PC-9 (cell line): ENCODE results near the gene NXN. TPM values are rescaled to one million over a fixed set of nuclear protein-coding genes. Genes with fewer than 3 reads are reported as not detected.
"Not testable (repeated sequence)": the region's sequence is repeated elsewhere in the genome, so short reads cannot be mapped to it uniquely, and the experiment has no call there.

Experiments
- BruUV-seq: library from RNA; stranded (reverse); fragments of 400-500 nt; replicated peaks from 2 replicates; lab custom pipeline; 2021; lab: Mats Ljungman, UMichigan
- CTCF ChIA-PET: fragments of 300-600 bp; sonication (Branson Sonifier 250); formaldehyde crosslinking; loops from one replicate; lab custom pipeline; 2022; ENCODE audit warnings: antibody characterized with exemption; lab: Charles Lee
- POLR2A ChIA-PET: fragments of 300-600 bp; sonication (Branson Sonifier 250); formaldehyde crosslinking; loops from one replicate; lab custom pipeline; 2022; ENCODE audit warnings: antibody characterized with exemption; ENCODE audit not compliant: unreplicated experiment; lab: Charles Lee
- DNase-seq, 2 experiments: peaks; one replicate each; pipeline versions ENCODE4 v3.0.0 to v3.0.0-alpha.2; 2015 to 2022; ENCODE audit warnings: mixed read lengths in 1 of 2
- H2AFZ ChIP-seq: fragments of 200-600 bp; sonication (generic); 2 replicates; pipeline ENCODE4 v1.8.1; 2017; ENCODE audit warnings: antibody characterized with exemption
- H3F3A ChIP-seq: fragments of 200-600 bp; sonication (generic); 2 replicates; pipeline ENCODE4 v1.8.1; 2017; ENCODE audit warnings: antibody characterized with exemption, mild to moderate bottlenecking, low read depth; ENCODE audit not compliant: insufficient read depth
- H3K27ac ChIP-seq: fragments of 200-600 bp; sonication (generic); 2 replicates; pipeline ENCODE4 v1.6.1; 2016; ENCODE audit warnings: mixed run types
- H3K27me3 ChIP-seq: fragments of 200-600 bp; sonication (generic); 2 replicates; pipeline ENCODE4 v1.6.1; 2016; ENCODE audit warnings: low read depth, mixed run types; ENCODE audit not compliant: insufficient read depth
- H3K36me3 ChIP-seq: fragments of 200-600 bp; sonication (generic); 2 replicates; pipeline ENCODE4 v1.6.1; 2016; ENCODE audit warnings: low read depth, mixed run types
- H3K4me1 ChIP-seq: fragments of 200-600 bp; sonication (generic); replicated peaks from 2 replicates; pipeline ENCODE4 v1.6.1; 2016; ENCODE audit warnings: mixed run types; ENCODE audit not compliant: insufficient read depth
- H3K4me2 ChIP-seq: fragments of 200-600 bp; sonication (generic); 2 replicates; pipeline ENCODE4 v1.6.1; 2017; ENCODE audit warnings: mixed run types
- H3K4me3 ChIP-seq: fragments of 200-600 bp; sonication (generic); 2 replicates; pipeline ENCODE4 v1.6.1; 2016; ENCODE audit warnings: mixed run types
- H3K79me2 ChIP-seq: fragments of 200-600 bp; sonication (generic); 2 replicates; pipeline ENCODE4 v1.6.1; 2017; ENCODE audit warnings: low read depth, mixed run types
- H3K9me2 ChIP-seq: fragments of 200-600 bp; sonication (generic); 2 replicates; pipeline ENCODE4 v1.8.1; 2017; ENCODE audit warnings: mild to moderate bottlenecking; ENCODE audit not compliant: insufficient read depth
- H3K9me3 ChIP-seq: fragments of 200-600 bp; sonication (generic); 2 replicates; pipeline ENCODE4 v1.8.1; 2016; ENCODE audit warnings: low read depth; ENCODE audit not compliant: insufficient read depth
- H4K20me1 ChIP-seq: fragments of 200-600 bp; sonication (generic); 2 replicates; pipeline ENCODE4 v1.8.1; 2017; ENCODE audit not compliant: insufficient read depth
- EZH2 ChIP-seq: fragments of 200-600 bp; sonication (generic); IDR thresholded peaks from 2 replicates; pipeline ENCODE4 v1.8.0; 2017; ENCODE audit warnings: antibody characterized with exemption, low read depth
- intact Hi-C: fragments of 100-400 bp; cut with micrococcal nuclease; formaldehyde crosslinking; loops from one replicate; pipeline ENCODE4 v1.10.0; 2022; ENCODE audit not compliant: unreplicated experiment
- total RNA-seq: library from RNA; stranded (reverse); gene quantifications from 2 replicates; pipeline ENCODE4 v1.2.3, GENCODE V29; 2021
- TF ChIP-seq, protein P1 (sequence below): fragments of 200-600 bp; sonication (generic); conservative IDR thresholded peaks from 2 replicates; pipeline ENCODE4 v1.6.1; 2017; ENCODE audit warnings: mixed run types, antibody characterized with exemption, mild to moderate bottlenecking, moderate library complexity

The NXN gene
- total RNA-seq, 1 experiment from 2014 or later, result 59.8 TPM

DNA sequence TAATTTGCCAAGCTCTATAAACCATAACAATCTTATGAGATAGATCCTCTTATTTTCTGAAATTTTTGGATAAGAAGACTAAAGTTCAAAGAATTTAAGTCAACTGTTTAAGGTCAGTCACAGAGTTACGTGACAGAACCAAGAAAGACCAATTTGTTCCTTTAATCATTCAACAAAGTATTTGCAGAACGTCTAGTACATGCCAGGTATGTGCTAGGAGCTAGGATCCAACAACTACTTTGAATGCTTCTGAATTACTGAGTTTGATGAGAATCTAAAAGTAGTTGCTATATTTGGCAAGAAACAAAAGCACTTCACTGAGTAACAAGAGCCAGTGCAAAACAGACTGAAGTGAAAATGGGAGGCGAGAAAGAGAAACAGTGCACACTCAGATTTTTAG is 212.5 kb downstream of the NXN start:
- no peak overlapping the region for H3K27ac ChIP-seq
- POLR2A ChIA-PET, result no interaction called here
- H4K20me1 ChIP-seq, result no peaks in the 10 kb centered on the region; the same call in 1 of the 2 replicates
- no peaks in the 10 kb centered on the region for H3K9me2 ChIP-seq
- no peaks in the 10 kb centered on the region for H3K4me1 ChIP-seq
- CTCF ChIA-PET, result interaction anchor here (0.7 kb wide), 1 partner anchor 62 kb away, joined by 3 read pairs; no protein-coding TSS in a partner anchor
- intact Hi-C loops, result no loop called here
- H3K4me3 ChIP-seq, result no peak overlapping the region
- no peak overlapping the region for H3K4me2 ChIP-seq
- no peaks in the 10 kb centered on the region for H3K27me3 ChIP-seq
- H3K79me2 ChIP-seq, result no peaks in the 10 kb centered on the region
- no peak for DNase-seq
- no peaks in the 10 kb centered on the region for H3K9me3 ChIP-seq
- no peak for TF ChIP-seq EZH2
- TF ChIP-seq, protein P1, sequence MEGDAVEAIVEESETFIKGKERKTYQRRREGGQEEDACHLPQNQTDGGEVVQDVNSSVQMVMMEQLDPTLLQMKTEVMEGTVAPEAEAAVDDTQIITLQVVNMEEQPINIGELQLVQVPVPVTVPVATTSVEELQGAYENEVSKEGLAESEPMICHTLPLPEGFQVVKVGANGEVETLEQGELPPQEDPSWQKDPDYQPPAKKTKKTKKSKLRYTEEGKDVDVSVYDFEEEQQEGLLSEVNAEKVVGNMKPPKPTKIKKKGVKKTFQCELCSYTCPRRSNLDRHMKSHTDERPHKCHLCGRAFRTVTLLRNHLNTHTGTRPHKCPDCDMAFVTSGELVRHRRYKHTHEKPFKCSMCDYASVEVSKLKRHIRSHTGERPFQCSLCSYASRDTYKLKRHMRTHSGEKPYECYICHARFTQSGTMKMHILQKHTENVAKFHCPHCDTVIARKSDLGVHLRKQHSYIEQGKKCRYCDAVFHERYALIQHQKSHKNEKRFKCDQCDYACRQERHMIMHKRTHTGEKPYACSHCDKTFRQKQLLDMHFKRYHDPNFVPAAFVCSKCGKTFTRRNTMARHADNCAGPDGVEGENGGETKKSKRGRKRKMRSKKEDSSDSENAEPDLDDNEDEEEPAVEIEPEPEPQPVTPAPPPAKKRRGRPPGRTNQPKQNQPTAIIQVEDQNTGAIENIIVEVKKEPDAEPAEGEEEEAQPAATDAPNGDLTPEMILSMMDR, result no peak
- no peaks in the 10 kb centered on the region for H3F3A ChIP-seq
- BruUV-seq, result no TSS peak
- no peak overlapping the region for H2AFZ ChIP-seq
- peaks cover 35% of the 10 kb centered on the region for H3K36me3 ChIP-seq

DNA sequence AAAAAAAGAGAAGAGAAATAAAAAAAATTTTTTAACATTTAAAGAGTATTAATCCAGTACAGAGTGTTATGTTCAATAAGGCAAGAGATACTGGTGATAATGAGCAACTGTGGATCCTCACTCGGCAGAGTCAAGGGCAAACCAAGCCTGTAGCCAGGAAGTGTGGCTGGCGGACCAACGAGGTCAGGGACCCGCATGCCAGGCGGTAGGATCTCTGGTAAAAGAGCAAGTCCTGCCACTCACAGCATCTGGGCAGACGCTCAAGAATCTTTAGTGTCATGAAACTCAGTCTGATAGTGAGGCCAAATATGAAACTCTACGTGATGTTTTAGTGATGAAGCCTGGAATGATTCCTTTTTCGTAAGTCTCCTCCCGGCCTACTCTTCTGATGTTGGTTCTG is 219.2 kb downstream of the NXN start:
- Histone ChIP-seq H3K9me2 (no peaks in the 10 kb centered on the region), H3K36me3 (0 out of 2 replicates have a peak, but pooled peaks cover 25% of the 10 kb centered on the region), H4K20me1 (no peaks in the 10 kb centered on the region), H3K27me3 (no peaks in the 10 kb centered on the region), H3F3A (peaks cover 18% of the 10 kb centered on the region; the same call in 1 of the 2 replicates), H3K4me2 (no peak overlapping the region), H3K9me3 (no peaks in the 10 kb centered on the region), H2AFZ (no peak overlapping the region), H3K4me1 (no peaks in the 10 kb centered on the region), H3K27ac (no peak overlapping the region), H3K79me2 (no peaks in the 10 kb centered on the region), H3K4me3 (no peak overlapping the region)
- DNase-seq, result no peak
- POLR2A ChIA-PET, result no interaction called here
- TF ChIP-seq EZH2, result no peak
- TF ChIP-seq, protein P1, result no peak
- no TSS peak for BruUV-seq
- CTCF ChIA-PET, result no interaction called here
- intact Hi-C loops, result no loop called here

DNA sequence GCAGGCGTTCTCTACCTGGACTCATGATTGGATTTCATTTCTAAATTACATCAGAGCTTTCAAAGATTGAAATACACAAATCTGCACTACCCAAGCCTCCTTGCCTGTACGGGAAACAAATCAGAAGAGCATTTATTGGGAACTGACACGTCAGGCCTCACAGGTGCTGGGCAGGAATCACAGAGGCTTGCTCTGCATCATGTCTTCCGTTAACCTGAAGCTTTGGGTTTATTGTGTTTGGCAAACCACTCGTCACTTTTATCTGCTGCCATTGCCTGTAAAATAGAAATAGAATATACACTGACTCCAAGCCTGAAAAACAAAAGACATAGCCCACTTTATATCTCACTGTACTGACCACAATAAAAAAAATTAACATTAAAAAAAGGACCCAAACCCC is 219.6 kb downstream of the NXN start:
- H3F3A ChIP-seq, result peaks cover 18% of the 10 kb centered on the region; the same call in 1 of the 2 replicates
- no peaks in the 10 kb centered on the region for H3K9me2 ChIP-seq
- H3K4me1 ChIP-seq, result no peaks in the 10 kb centered on the region
- no TSS peak for BruUV-seq
- 0 out of 2 replicates have a peak, but pooled peaks cover 25% of the 10 kb centered on the region for H3K36me3 ChIP-seq
- DNase-seq, result no peak
- H3K9me3 ChIP-seq, result no peaks in the 10 kb centered on the region
- intact Hi-C loops, result no loop called here
- no peak overlapping the region for H3K4me3 ChIP-seq
- H3K4me2 ChIP-seq, result no peak overlapping the region
- CTCF ChIA-PET, result no interaction called here
- POLR2A ChIA-PET, result no interaction called here
- no peak overlapping the region for H2AFZ ChIP-seq
- H4K20me1 ChIP-seq, result no peaks in the 10 kb centered on the region
- no peaks in the 10 kb centered on the region for H3K79me2 ChIP-seq
- no peaks in the 10 kb centered on the region for H3K27me3 ChIP-seq
- TF ChIP-seq EZH2, result no peak
- TF ChIP-seq, protein P1, result no peak
- no peak overlapping the region for H3K27ac ChIP-seq

DNA sequence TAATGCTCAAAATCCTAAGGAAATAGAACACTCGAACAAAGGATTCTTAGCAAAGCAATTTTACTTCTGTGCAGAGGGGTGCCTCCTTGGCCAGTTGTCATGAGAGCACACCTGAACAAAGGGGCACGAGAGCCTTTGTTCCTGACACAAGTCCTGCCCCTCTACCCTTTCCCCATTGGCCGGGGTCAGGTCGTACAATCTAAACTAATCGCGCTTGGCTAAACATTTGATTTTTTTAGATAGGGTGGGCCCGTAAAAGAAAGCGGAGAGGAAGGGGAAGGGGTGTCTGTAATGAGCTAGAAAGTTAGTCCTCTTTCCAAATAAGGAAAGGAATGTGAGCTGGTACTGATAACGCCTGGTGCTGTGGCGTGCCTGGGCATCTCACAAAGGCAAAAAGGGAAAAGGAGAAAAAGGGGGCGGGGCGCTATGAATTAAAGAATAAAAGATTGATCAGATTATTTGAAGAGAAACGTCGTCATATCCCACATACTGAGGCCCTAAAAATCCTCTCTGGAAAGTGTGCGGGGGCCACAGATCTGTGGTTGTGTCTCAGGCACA is 223.5 kb downstream of the NXN start:
- H3K9me2 ChIP-seq, BruUV-seq, H3K9me3 ChIP-seq, intact Hi-C loops, H3K4me3 ChIP-seq, DNase-seq, H2AFZ ChIP-seq, H4K20me1 ChIP-seq, CTCF ChIA-PET, H3K27ac ChIP-seq, H3K79me2 ChIP-seq, H3K4me2 ChIP-seq, H3K27me3 ChIP-seq, H3K4me1 ChIP-seq: not testable (repeated sequence)
- POLR2A ChIA-PET, result interaction anchor here (0.5 kb wide), 1 partner anchor 448 kb away, joined by 4 read pairs; no protein-coding TSS in a partner anchor
- Histone ChIP-seq H3F3A (peaks cover 30% of the 10 kb centered on the region), H3K36me3 (0 out of 2 replicates have a peak, but pooled peaks cover 16% of the 10 kb centered on the region)

GRCh38 chr17:755319-755961 is 224.1 kb downstream of the NXN start:
- H3K27ac ChIP-seq, H2AFZ ChIP-seq, H3K4me2 ChIP-seq, H3K27me3 ChIP-seq, CTCF ChIA-PET, H4K20me1 ChIP-seq, intact Hi-C loops, H3K9me3 ChIP-seq, H3K4me3 ChIP-seq, H3K9me2 ChIP-seq, DNase-seq, BruUV-seq: not testable (repeated sequence)
- Histone ChIP-seq H3K36me3 (0 out of 2 replicates have a peak, but pooled peaks cover 14% of the 10 kb centered on the region), H3K4me1 (peaks cover 10% of the 10 kb centered on the region), H3K79me2 (peaks cover 16% of the 10 kb centered on the region), H3F3A (peaks cover 27% of the 10 kb centered on the region)
- POLR2A ChIA-PET, result interaction anchor here (0.7 kb wide), 1 partner anchor 22 kb away, joined by 11 read pairs; no protein-coding TSS in a partner anchor
